Suprapubic skin (tissue), 4 donors: ENCODE data around the gene CLIP2. TPM values are rescaled to one million over a fixed set of nuclear protein-coding genes. Genes with fewer than 3 reads are reported as not detected.
"Not testable (repeated sequence)": the region's sequence is repeated elsewhere in the genome, so short reads cannot be mapped to it uniquely, and the experiment has no call there.

ENCODE experiments used
- DNase-seq, 2 donors: peaks; one replicate each; pipeline ENCODE4 v3.0.0-alpha.2; 2019; ENCODE audit warnings: low spot score in 2 of 2
- H3K27ac ChIP-seq: fragments of 200-600 bp; sonication (generic); one replicate; pipeline ENCODE4 v1.5.1; 2019
- H3K27me3 ChIP-seq: fragments of 200-600 bp; sonication (generic); one replicate; pipeline ENCODE4 v1.5.1; 2019
- H3K36me3 ChIP-seq: fragments of 200-600 bp; sonication (generic); one replicate; pipeline ENCODE4 v1.5.1; 2019
- H3K4me1 ChIP-seq: fragments of 200-600 bp; sonication (generic); one replicate; pipeline ENCODE4 v1.5.1; 2019
- H3K4me3 ChIP-seq: fragments of 200-600 bp; sonication (generic); one replicate; pipeline ENCODE4 v1.5.1; 2019; ENCODE audit warnings: mild to moderate bottlenecking
- H3K9me3 ChIP-seq: fragments of 200-600 bp; sonication (generic); one replicate; pipeline ENCODE4 v1.5.1; 2019
- CTCF ChIP-seq, 2 donors: fragments of 200-600 bp in 1 of 2; fragments of 450-650 bp in 1 of 2; sonication (generic) in 1 of 2; IDR thresholded peaks; one replicate each; pipeline ENCODE4 v1.5.1; 2016 to 2019; ENCODE audit warnings: antibody characterized with exemption in 2 of 2, mild to moderate bottlenecking in 1 of 2, moderate library complexity in 1 of 2
- EP300 ChIP-seq: sonication (generic); formaldehyde crosslinking; IDR thresholded peaks from one replicate; pipeline ENCODE4 v1.6.1; 2017; ENCODE audit warnings: antibody characterized with exemption
- POLR2A ChIP-seq, 2 donors: fragments of 450-650 bp; IDR thresholded peaks; one replicate each; pipeline ENCODE4 v1.6.1; 2017; ENCODE audit warnings: antibody characterized with exemption in 2 of 2, mild to moderate bottlenecking in 2 of 2, moderate library complexity in 2 of 2
- POLR2AphosphoS5 ChIP-seq, 3 donors: sonication (generic); formaldehyde crosslinking; IDR thresholded peaks; one replicate each; pipeline ENCODE4 v1.6.1; 2017; ENCODE audit warnings: antibody characterized with exemption in 3 of 3
- WGBS: methylation state at CpG from one replicate; pipeline ENCODE4 v1.1.5; 2018; 5-methylcytosine and 5-hydroxymethylcytosine counted together
- total RNA-seq, 4 donors: library from RNA; depleted of rRNA; stranded (reverse); fragments of >200 nt; gene quantifications; one replicate each; pipeline ENCODE4 v1.1.0, GENCODE V29; 2016

The CLIP2 gene
- total RNA-seq, 4 donors from 2014 or later: 26.9 to 73.6 (median 32.5) TPM

- no peaks in the 10 kb centered on the region for H3K27me3 ChIP-seq
- no peaks in the 10 kb centered on the region for H3K36me3 ChIP-seq
- no peak overlapping the region for H3K27ac ChIP-seq
- H3K9me3 ChIP-seq: no peaks in the 10 kb centered on the region
- DNase-seq: peak in 1 of 2 donors; percentile 78
- H3K4me1 ChIP-seq: peaks cover 2% of the 10 kb centered on the region
- TF ChIP-seq POLR2AphosphoS5 (IDR thresholded peaks at IDR 0.05): no peak
- TF ChIP-seq POLR2A (IDR thresholded peaks at IDR 0.05): no peak
- peak; percentile 89 to 93 for TF ChIP-seq CTCF (IDR thresholded peaks at IDR 0.05)
- no peak for TF ChIP-seq EP300
- WGBS: 35% methylated on average over 12 of the region's 16 CpGs
- H3K4me3 ChIP-seq: no peak overlapping the region
These were observed 128.3 kb downstream of the CLIP2 start for GRCh38 chr7:74417419-74417971.

- Histone ChIP-seq H3K4me3 (no peak overlapping the region), H3K9me3 (no peaks in the 10 kb centered on the region), H3K27ac (no peak overlapping the region), H3K4me1 (peaks cover 2% of the 10 kb centered on the region), H3K27me3 (no peaks in the 10 kb centered on the region), H3K36me3 (no peaks in the 10 kb centered on the region)
- no peak for DNase-seq
- WGBS: 79% methylated on average over 8 of the region's 8 CpGs
- no peak for TF ChIP-seq POLR2AphosphoS5 (IDR thresholded peaks at IDR 0.05)
These were observed 128.9 kb downstream of the CLIP2 start for GRCh38 chr7:74418076-74418475.

- 90% methylated on average over 10 of the region's 10 CpGs for WGBS
- no peak for TF ChIP-seq CTCF (IDR thresholded peaks at IDR 0.05)
- no peak for TF ChIP-seq POLR2A (IDR thresholded peaks at IDR 0.05)
These were observed 129.3 kb downstream of the CLIP2 start for GRCh38 chr7:74418538-74418937.

GRCh38 chr7:74419232-74419631 lies 130.0 kb downstream of the CLIP2 start:
- H3K9me3 ChIP-seq, DNase-seq, H3K4me1 ChIP-seq, H3K27ac ChIP-seq, H3K36me3 ChIP-seq, H3K27me3 ChIP-seq, H3K4me3 ChIP-seq: not testable (repeated sequence)
- WGBS: 76% methylated on average over 4 of the region's 4 CpGs

More at GRCh38 chr7:74418538-74418937, 129.3 kb downstream of the CLIP2 start:
- Histone ChIP-seq H3K27ac (no peak overlapping the region), H3K4me3 (no peak overlapping the region), H3K36me3 (no peaks in the 10 kb centered on the region), H3K4me1 (peaks cover 2% of the 10 kb centered on the region), H3K27me3 (no peaks in the 10 kb centered on the region), H3K9me3 (no peaks in the 10 kb centered on the region)
- DNase-seq: no peak

GRCh38 chr7:74420006-74420405 lies 130.8 kb downstream of the CLIP2 start:
- no peaks in the 10 kb centered on the region for H3K9me3 ChIP-seq
- H3K4me3 ChIP-seq: no peak overlapping the region
- DNase-seq: no peak
- no peak for TF ChIP-seq POLR2AphosphoS5 (IDR thresholded peaks at IDR 0.05)
- no peak for TF ChIP-seq EP300
- TF ChIP-seq CTCF (IDR thresholded peaks at IDR 0.05): no peak
- no peak for TF ChIP-seq POLR2A (IDR thresholded peaks at IDR 0.05)
- H3K27ac ChIP-seq: no peak overlapping the region
- H3K27me3 ChIP-seq: no peaks in the 10 kb centered on the region
- H3K36me3 ChIP-seq: no peaks in the 10 kb centered on the region
- 86% methylated on average over 4 of the region's 4 CpGs for WGBS
- peaks cover 2% of the 10 kb centered on the region for H3K4me1 ChIP-seq

- no peaks in the 10 kb centered on the region for H3K27me3 ChIP-seq
- 85% methylated on average over 7 of the region's 10 CpGs for WGBS
- H3K4me1 ChIP-seq: no peaks in the 10 kb centered on the region
- no peak for TF ChIP-seq CTCF (IDR thresholded peaks at IDR 0.05)
- no peak for TF ChIP-seq EP300
- no peak for TF ChIP-seq POLR2A (IDR thresholded peaks at IDR 0.05)
- TF ChIP-seq POLR2AphosphoS5 (IDR thresholded peaks at IDR 0.05): no peak
- DNase-seq: no peak
- H3K9me3 ChIP-seq: no peaks in the 10 kb centered on the region
- H3K36me3 ChIP-seq: no peaks in the 10 kb centered on the region
- H3K4me3 ChIP-seq: no peak overlapping the region
- H3K27ac ChIP-seq: no peak overlapping the region
These were observed 135.2 kb downstream of the CLIP2 start for GRCh38 chr7:74424291-74424880.
